GM18867 (cell line): ENCODE results near the gene UST.
"Not testable (repeated sequence)": the region's sequence is repeated elsewhere in the genome, so short reads cannot be mapped to it uniquely, and the experiment has no call there.

Experiments
- ATAC-seq: cut with Tn5 transposase; IDR thresholded peaks from one replicate; pipeline ENCODE4 v1.9.1; 2021; ENCODE audit warnings: mild to moderate bottlenecking, moderate library complexity; ENCODE audit not compliant: unreplicated experiment

Gene UST

GRCh38 chr6:148890652-148891404, 144.0 kb downstream of the UST start:
- no peak for ATAC-seq

DNA sequence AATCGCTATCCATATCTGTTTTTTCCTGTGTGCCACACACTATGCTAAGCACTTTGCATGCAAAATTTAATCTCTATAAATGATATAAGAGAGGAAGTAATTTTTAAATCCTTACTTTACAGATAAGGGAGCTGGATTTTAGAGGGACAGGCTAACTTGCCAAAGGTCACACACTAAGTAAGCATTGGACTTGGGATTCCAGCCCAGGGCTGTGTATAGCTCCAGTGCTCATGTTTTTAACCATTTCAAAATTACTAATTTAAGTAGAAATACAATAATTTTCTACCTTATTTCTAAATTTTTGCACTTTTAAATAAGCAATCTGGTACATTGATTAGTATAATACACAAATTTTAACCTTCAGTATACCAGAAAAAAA, 144.6 kb downstream of the UST start:
- ATAC-seq, result no peak

GRCh38 chr6:148892247-148892646, 145.4 kb downstream of the UST start:
- no peak for ATAC-seq

DNA sequence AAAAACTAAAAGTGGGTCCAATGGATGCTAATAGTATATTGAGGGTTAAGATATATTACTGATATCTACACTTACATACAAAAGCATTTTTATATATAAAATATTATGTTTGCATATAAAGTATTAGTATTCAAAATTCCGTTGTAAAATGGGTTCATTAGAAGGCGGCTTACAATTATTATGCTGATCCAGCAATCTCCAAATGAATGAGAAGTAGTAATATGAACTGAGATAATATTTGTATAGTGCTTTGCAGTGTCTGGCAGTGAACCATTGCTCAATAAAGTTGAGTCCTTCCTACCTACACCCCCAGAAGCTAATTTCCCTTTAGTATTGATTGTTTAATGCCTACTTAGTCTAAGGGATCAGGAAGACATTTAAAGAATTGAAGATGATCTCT, 146.2 kb downstream of the UST start:
- no peak for ATAC-seq

- no peak for ATAC-seq
Measured at GRCh38 chr6:148893481-148893880, 146.7 kb downstream of the UST start.

- no peak for ATAC-seq
Measured at GRCh38 chr6:148898376-148899014, 151.7 kb downstream of the UST start.

GRCh38 chr6:148904896-148905870, 158.4 kb downstream of the UST start:
- ATAC-seq, result no peak

GRCh38 chr6:148905901-148906300, 159.1 kb downstream of the UST start:
- ATAC-seq, result no peak

DNA sequence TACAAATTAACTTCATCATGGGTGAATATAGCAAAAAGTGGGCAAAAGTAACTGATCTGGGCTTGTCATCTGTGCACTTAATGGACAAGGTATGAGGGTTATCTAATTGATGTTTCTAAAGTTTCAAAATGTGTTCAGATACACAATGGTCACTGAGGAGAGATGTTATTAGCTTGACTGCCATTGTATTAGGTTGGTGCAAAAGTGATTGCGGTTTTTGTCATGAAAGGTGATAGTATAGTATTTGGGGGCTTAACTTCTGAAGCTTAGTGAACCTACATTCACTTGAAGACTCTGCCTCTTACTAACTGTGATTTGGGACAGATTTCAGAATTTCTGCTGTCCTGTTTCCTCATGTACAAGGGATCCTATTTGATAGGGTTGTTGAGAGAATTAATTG, 159.6 kb downstream of the UST start:
- no peak for ATAC-seq

GRCh38 chr6:148907573-148907972, 160.7 kb downstream of the UST start:
- ATAC-seq, result no peak

DNA sequence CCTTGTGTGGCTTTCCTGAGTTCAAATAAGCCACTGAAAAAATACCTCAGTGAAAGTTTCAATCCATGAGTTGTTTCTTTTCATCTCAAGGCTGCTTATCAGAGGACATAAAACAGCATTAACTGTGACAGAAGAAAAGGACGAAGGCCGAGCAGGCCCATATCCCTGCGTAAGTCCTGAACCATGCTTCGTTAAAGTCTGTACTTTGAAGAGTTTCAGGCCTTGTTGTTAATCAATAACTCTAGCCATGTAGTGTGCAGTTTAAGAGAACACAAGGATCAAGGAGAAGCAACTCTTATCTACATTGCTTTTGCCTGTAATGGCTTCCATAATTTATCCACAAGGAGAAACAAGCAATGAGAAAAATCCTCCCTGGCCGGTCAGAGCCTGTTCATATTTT, 165.4 kb downstream of the UST start:
- no peak for ATAC-seq

DNA sequence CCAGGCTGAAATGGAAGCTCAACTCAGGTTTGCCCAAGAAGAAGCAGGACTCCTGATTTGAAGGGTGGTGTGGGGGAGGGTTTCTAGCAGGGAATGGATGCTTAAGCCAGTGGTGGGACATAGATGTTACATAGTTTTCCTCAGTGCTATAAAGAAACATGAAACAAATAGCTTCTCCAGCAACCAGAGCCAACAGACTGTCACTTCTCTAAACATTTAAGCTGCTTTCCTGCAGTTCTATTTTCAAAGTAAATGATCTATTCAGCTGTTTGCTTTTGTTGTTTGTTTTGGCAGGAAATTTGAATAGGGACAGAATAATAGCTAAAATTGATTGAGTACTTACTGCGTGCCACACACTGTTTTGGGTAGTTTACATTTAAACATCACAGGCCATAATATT, 169.0 kb downstream of the UST start:
- ATAC-seq, result no peak

DNA sequence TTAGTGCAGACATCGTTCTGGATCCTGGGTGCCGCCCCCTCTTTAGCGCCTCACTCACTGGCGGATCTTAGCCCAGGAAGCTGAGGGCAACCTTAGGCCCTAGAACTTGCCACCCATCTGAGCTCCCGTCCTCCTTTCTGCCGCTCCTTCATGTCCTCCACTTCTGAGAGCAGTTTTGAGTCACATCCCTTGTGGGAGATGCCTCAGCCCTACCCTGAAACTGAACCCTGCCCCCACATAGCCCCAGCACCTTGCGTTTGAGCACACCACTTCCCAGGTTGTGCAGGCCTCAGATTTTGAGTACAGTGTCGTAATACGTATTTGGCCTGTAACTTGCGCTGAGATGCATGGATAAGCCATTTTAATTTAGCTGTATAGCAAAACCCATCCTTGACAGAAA, 169.7 kb downstream of the UST start:
- not testable (repeated sequence) for ATAC-seq

GRCh38 chr6:148924226-148925012, 177.6 kb downstream of the UST start:
- ATAC-seq, result no peak

DNA sequence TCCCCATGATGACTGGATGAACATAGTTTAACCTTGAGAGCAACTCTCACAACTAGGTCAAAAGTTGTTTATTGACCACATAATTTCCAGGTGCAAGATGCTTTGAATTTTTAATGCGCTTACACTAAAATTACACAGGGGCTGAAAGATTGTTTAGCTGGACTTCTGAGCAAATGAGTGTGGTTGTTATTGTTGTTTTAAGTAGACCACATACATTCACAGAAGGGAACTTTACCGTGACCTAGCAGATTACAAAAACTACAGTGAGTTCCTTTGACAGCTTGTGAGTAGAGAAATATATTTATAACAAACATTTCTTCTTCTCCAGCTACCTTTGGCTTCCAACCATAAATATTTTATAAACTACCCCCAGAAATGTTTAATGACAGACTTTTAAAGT, 178.9 kb downstream of the UST start:
- ATAC-seq, result no peak

DNA sequence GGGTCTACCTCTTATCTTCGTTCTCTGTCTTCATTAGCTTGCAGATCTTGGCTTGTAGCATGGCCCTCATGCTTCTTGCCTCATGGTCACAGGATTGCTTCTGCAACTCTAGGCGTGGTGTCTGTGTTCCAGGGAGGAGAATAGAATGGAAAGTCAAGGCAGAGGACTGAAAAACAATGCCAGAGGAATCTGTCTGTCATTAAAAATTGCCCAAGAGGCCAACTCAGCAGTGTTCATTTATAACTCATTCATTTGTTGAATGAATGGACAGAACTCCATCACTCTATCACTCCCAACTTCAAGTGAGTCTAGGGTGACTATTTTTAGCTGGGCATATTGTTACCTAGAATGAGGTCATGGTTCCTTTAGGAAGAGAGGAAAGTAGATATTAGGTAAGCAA, 179.6 kb downstream of the UST start:
- ATAC-seq, result no peak

DNA sequence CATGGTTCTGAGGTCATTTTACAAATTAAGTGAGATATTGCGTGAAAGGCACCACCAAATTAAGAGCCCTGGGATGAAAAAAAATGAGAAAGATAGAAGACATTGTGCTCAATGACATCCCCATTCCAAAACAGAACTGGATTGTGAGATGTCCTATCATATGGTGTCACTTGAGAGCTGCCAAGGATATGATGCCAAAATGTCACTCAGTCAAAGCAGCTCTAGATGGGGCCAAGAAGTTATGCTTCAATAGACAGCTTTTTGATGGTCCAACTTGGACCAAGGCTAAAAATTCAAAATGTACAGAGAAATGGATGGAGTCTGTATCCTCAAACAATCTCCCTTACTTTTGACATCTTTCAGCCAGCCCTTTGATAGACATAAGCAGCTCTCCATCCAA, 180.8 kb downstream of the UST start:
- no peak for ATAC-seq

- no peak for ATAC-seq
Measured at GRCh38 chr6:148928811-148929210, 182.0 kb downstream of the UST start.

- ATAC-seq, result no peak
Measured at GRCh38 chr6:148932208-148932607, 185.4 kb downstream of the UST start.

DNA sequence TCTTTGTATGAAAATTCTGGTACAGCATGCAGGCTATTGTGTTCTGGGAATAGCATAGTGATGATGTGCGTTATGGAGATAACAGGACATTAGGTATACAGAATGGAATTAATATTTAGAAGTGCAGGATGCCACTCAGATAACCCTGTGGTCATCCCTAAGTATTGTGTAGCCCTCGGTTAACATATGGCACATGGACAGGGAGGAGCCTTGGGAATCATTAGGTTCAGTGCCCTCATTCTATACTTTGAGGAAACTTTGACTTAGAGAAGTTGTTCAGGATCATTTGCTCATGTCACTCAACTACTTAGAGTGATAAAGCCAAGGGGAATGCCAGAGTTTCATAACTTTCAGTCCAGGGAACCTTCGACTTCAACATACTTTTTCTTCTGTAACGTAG, 185.9 kb downstream of the UST start:
- ATAC-seq, result no peak

- no peak for ATAC-seq
Measured at GRCh38 chr6:148934539-148934938, 187.7 kb downstream of the UST start.
